K562 (cell line): Measurements from ENCODE around the gene ZNF598. TPM values are rescaled to one million over a fixed set of nuclear protein-coding genes. Genes with fewer than 3 reads are reported as not detected.

ENCODE experiments used
- ATAC-seq: fragments of 200-7000 bp; cut with Tn5 transposase; 3 replicates; pipeline ENCODE4 v1.9.1; 2020; ENCODE audit warnings: moderate library complexity
- BruUV-seq: library from RNA; stranded (reverse); fragments of 400-500 nt; replicated peaks from 2 replicates; lab custom pipeline; 2021; lab: Mats Ljungman, UMichigan
- CTCF ChIA-PET: fragments of 300-600 bp; formaldehyde crosslinking; extraction: SDS; loops from one replicate; lab custom pipeline; 2021; ENCODE audit warnings: low intra/inter-chr PET ratio; lab: Yijun Ruan, JAX
- POLR2A ChIA-PET: fragments of 300-600, 350-650 bp; sonication (Branson Sonifier 250); formaldehyde crosslinking; extraction: SDS; loops from one replicate; lab custom pipeline; 2021; ENCODE audit warnings: antibody characterized with exemption, inconsistent platforms; lab: Yijun Ruan, JAX
- DNase-seq, 4 experiments: peaks; one replicate each; pipeline versions ENCODE4 v3.0.0 to v3.0.0-alpha.2; 2011 to 2018; ENCODE audit warnings: low spot score in 3 of 4, mixed read lengths in 3 of 4; ENCODE audit errors: extremely low read depth in 1 of 4
- FAIRE-seq: peaks from 2 replicates; lab custom pipeline; 2011; peaks lifted over from hg19 to GRCh38; lab: Jason Lieb, UNC
- H2AFZ ChIP-seq: 2 replicates; pipeline ENCODE4 v1.6.0; 2011; ENCODE audit warnings: low read depth, low read length, control low read depth, inconsistent platforms
- H3K27ac ChIP-seq: fragments of 200-600 bp; 3 replicates; pipeline ENCODE4 v1.8.0; 2011; ENCODE audit warnings: low read depth, mild to moderate bottlenecking, control low read depth, inconsistent platforms, low read length, moderate library complexity, mixed read lengths; ENCODE audit errors: extremely low read depth
- H3K27me3 ChIP-seq, 2 experiments: fragments of 300-600 bp in 1 of 2; 2 replicates in 1 of 2; 3 replicates in 1 of 2; pipeline versions ENCODE4 v1.6.0 to v1.8.0; 2011; ENCODE audit warnings: inconsistent platforms in 2 of 2, low read length in 2 of 2, mild to moderate bottlenecking in 1 of 2, mixed read lengths in 1 of 2, moderate library complexity in 1 of 2; ENCODE audit not compliant: control insufficient read depth in 2 of 2, insufficient read depth in 2 of 2
- H3K36me3 ChIP-seq: fragments of 300-600 bp; 3 replicates; pipeline ENCODE4 v1.8.0; 2011; ENCODE audit warnings: mild to moderate bottlenecking, low read length, inconsistent platforms; ENCODE audit not compliant: control insufficient read depth, insufficient read depth
- H3K4me1 ChIP-seq, 2 experiments: fragments of 200-600 bp in 1 of 2; replicated peaks in 1 of 2; 2 replicates in 1 of 2; 3 replicates in 1 of 2; pipeline versions ENCODE4 v1.5.1 to v1.8.0; 2011; ENCODE audit warnings: inconsistent platforms in 2 of 2, low read length in 2 of 2, mild to moderate bottlenecking in 1 of 2, mixed read lengths in 1 of 2, moderate library complexity in 1 of 2; ENCODE audit not compliant: control insufficient read depth in 2 of 2, insufficient read depth in 2 of 2
- H3K4me2 ChIP-seq: 2 replicates; pipeline ENCODE4 v1.6.1; 2011; ENCODE audit warnings: low read length, control low read depth, inconsistent platforms, mixed read lengths; ENCODE audit not compliant: insufficient read depth
- H3K4me3 ChIP-seq: fragments of 200-600 bp; sonication (generic), shearing (Covaris generic); 2 replicates; pipeline ENCODE4 v1.5.1; 2016; ENCODE audit warnings: control low read depth, inconsistent platforms
- H3K79me2 ChIP-seq: fragments of 200-600 bp; 3 replicates; pipeline ENCODE4 v1.8.0; 2011; ENCODE audit warnings: low read length, inconsistent platforms; ENCODE audit not compliant: control insufficient read depth, insufficient read depth
- H3K9ac ChIP-seq, 2 experiments: 2 replicates each; pipeline versions ENCODE4 v1.6.0 to v1.6.1; 2011; ENCODE audit warnings: low read depth in 2 of 2, low read length in 2 of 2, control low read depth in 1 of 2, inconsistent platforms in 1 of 2, mild to moderate bottlenecking in 1 of 2, mixed read lengths in 1 of 2; ENCODE audit not compliant: insufficient read depth in 1 of 2
- H3K9me1 ChIP-seq: one replicate; pipeline ENCODE4 v1.6.0; 2011; ENCODE audit warnings: inconsistent platforms, mild to moderate bottlenecking, low read length, moderate library complexity; ENCODE audit not compliant: control insufficient read depth, insufficient read depth
- H3K9me3 ChIP-seq: replicated peaks from 2 replicates; pipeline ENCODE4 v1.5.1; 2011; ENCODE audit warnings: low read depth, low read length, inconsistent platforms; ENCODE audit not compliant: control insufficient read depth, insufficient read depth
- H4K20me1 ChIP-seq: replicated peaks from 2 replicates; pipeline ENCODE4 v1.6.1; 2011; ENCODE audit warnings: low read length, inconsistent platforms, mixed read lengths; ENCODE audit not compliant: control insufficient read depth, insufficient read depth
- BCOR ChIP-seq: fragments of 450-650 bp; IDR thresholded peaks from 2 replicates; pipeline ENCODE4 v1.6.1; 2016
- CTCF ChIP-seq, 3 experiments: IDR thresholded peaks in 2 of 3; conservative IDR thresholded peaks in 1 of 3; 2 replicates each; pipeline ENCODE4 v1.5.1; 2011 to 2012; ENCODE audit warnings: low read length in 3 of 3, mild to moderate bottlenecking in 3 of 3, control low read depth in 2 of 3, improper control_type of control experiment in 1 of 3, inconsistent platforms in 1 of 3, low read depth in 1 of 3, mixed read lengths in 1 of 3, moderate library complexity in 1 of 3; ENCODE audit not compliant: insufficient read depth in 2 of 3
- FOXK1 ChIP-seq: sonication (generic); formaldehyde crosslinking; IDR thresholded peaks from 2 replicates; pipeline ENCODE4 v1.8.0; 2022; ENCODE audit warnings: missing genetic modification reagents, mild to moderate bottlenecking, borderline replicate concordance
- HNRNPLL ChIP-seq: fragments of 200-400 bp; formaldehyde crosslinking; IDR thresholded peaks from 2 replicates; pipeline ENCODE4 v1.6.1; 2017; ENCODE audit warnings: low read length, low read depth, mild to moderate bottlenecking; ENCODE audit not compliant: poor library complexity, severe bottlenecking
- POLR2A ChIP-seq: fragments of 450-650 bp; conservative IDR thresholded peaks from 2 replicates; pipeline ENCODE4 v1.6.1; 2016
- POLR2B ChIP-seq: fragments of 450-650 bp; IDR thresholded peaks from 2 replicates; pipeline ENCODE4 v1.6.1; 2018; ENCODE audit warnings: low read depth; ENCODE audit not compliant: partially characterized antibody
- SAP30 ChIP-seq: fragments of 200-600 bp; sonication (generic); IDR thresholded peaks from 2 replicates; pipeline ENCODE4 v1.6.1; 2012; ENCODE audit warnings: borderline replicate concordance, low read depth, mild to moderate bottlenecking, moderate library complexity, low read length, control low read depth, inconsistent platforms; ENCODE audit not compliant: insufficient read depth, poor library complexity, severe bottlenecking
- SIN3B ChIP-seq: fragments of 450-650 bp; IDR thresholded peaks from 2 replicates; pipeline ENCODE4 v1.6.1; 2017; ENCODE audit warnings: low read depth, mild to moderate bottlenecking, moderate library complexity
- SMARCA5 ChIP-seq: fragments of 450-650 bp; IDR thresholded peaks from 2 replicates; pipeline ENCODE4 v1.6.1; 2016
- SP1 ChIP-seq: sonication (generic); formaldehyde crosslinking; IDR thresholded peaks from 2 replicates; pipeline ENCODE4 v1.8.1; 2022; ENCODE audit warnings: mild to moderate bottlenecking, missing genetic modification reagents
- SUPT5H ChIP-seq: fragments of 450-650 bp; IDR thresholded peaks from 2 replicates; pipeline ENCODE4 v1.6.1; 2016
- ZFP36 ChIP-seq: fragments of 150-350 bp; IDR thresholded peaks from 2 replicates; pipeline ENCODE4 v1.6.1; 2018; ENCODE audit warnings: low read length, low read depth; ENCODE audit not compliant: partially characterized antibody
- WGBS: fragments of 100-300 bp; shearing (Covaris generic); methylation state at CpG from one replicate; pipeline ENCODE4 v1.1.6; 2016; ENCODE audit warnings: low coverage, mixed read lengths; ENCODE audit not compliant: insufficient coverage; ENCODE audit errors: missing lambda C conversion rate; 5-methylcytosine and 5-hydroxymethylcytosine counted together
- in situ Hi-C: fragments of 300-500 bp; cut with MboI; formaldehyde crosslinking; loops from 4 replicates; pipeline ENCODE4 v1.15.0; 2018; ENCODE audit warnings: inconsistent platforms, mixed read lengths
- intact Hi-C: fragments of 100-400 bp; cut with micrococcal nuclease; formaldehyde crosslinking; loops from 2 replicates; pipeline ENCODE4 v1.14.2; 2022
- polyA plus RNA-seq, 8 experiments: library from polyadenylated mRNA; depleted of rRNA in 4 of 8; stranded (reverse) in 5 of 8; unstranded in 3 of 8; fragments of >200 nt; fragmentation: Nextera tagmentation in 2 of 8; fragmentation: Illumina TruSeq in 1 of 8; extraction: Ambion mirVana in 2 of 8; extraction: Trizol in 1 of 8; gene quantifications; 2 replicates each; pipeline versions ENCODE4 v1.2.1 to v1.2.3, GENCODE V29; 2011 to 2014; ENCODE audit warnings: inconsistent platforms in 1 of 8, missing spikeins in 1 of 8
- total RNA-seq, 7 experiments: library from RNA; depleted of rRNA in 6 of 7; stranded (reverse); fragments of >200 nt in 6 of 7; fragmentation: Illumina TruSeq in 2 of 7; extraction: Trizol in 2 of 7; gene quantifications; 2 replicates each; pipeline versions ENCODE4 v1.2.1 to v1.2.3, GENCODE V29; 2011 to 2021; ENCODE audit warnings: low replicate concordance in 1 of 7
- TF ChIP-seq, protein P1 (sequence below): fragments of 450-650 bp; IDR thresholded peaks from 2 replicates; pipeline ENCODE4 v1.6.1; 2016; ENCODE audit warnings: missing biosample characterization, missing genetic modification characterization
- TF ChIP-seq, protein P2 (sequence below), 2 experiments: fragments of 150-350 bp in 1 of 2; IDR thresholded peaks; 2 replicates each; pipeline ENCODE4 v1.6.1; 2012 to 2016; ENCODE audit warnings: low read depth in 2 of 2, low read length in 2 of 2, mild to moderate bottlenecking in 1 of 2, moderate library complexity in 1 of 2

ZNF598 gene
- total and polyA plus RNA-seq, 9 of the 15 experiments (the other 6 are each of a cell fraction or from before 2014, with no cell fraction given): 0.11 to 115 (median 29.6) TPM

DNA sequence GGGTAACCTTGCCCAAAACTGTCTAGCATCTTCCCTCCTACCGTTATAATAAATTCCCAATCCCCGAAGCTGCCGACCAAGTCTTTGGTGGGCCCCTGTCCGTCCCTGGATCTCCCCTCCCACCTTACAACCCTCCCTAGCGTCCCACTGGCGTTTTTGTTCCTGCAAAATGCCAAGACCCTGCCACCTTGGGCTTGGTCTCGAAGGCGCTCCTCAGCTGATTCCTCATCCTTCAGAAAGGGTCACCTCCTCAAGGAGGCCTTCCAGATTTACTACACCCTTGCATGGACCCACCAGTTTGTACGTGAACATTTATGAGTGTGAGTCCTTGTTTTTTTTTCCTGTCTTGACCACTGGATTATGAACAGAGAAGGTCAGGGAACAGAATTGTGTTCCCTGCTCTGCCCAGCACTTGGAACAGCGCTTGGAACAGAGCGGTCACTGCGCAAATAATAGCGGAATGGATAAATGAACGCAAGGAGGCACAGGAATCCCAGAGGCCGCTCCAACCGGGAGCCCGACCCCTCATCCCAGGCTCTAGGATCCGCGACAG lies 26.6 kb downstream of the ZNF598 start:
- Histone ChIP-seq H3K9me1 (no peaks in the 10 kb centered on the region), H3K4me1 (peaks cover 6 to 77% of the 10 kb centered on the region in 2 experiments; a peak in 4 of 5 replicates), H2AFZ (peak overlapping the region; percentile 88), H3K9ac (peak overlapping the region in 1 of 2 experiments; percentile 85; a peak in 2 of 4 replicates), H3K4me3 (peak overlapping the region; percentile 70), H3K36me3 (peaks cover 37% of the 10 kb centered on the region; the same call in 2 of the 3 replicates), H3K27me3 (no peaks in the 10 kb centered on the region), H4K20me1 (no peaks in the 10 kb centered on the region), H3K27ac (no peak overlapping the region), H3K79me2 (peaks cover 16% of the 10 kb centered on the region), H3K4me2 (peak overlapping the region; percentile 79), H3K9me3 (no peaks in the 10 kb centered on the region)
- FAIRE-seq (peak; percentile 63), DNase-seq (no peak), ATAC-seq (no peak)
- intact Hi-C loops (no loop called here), in situ Hi-C loops (no loop called here)
- no TSS peak for BruUV-seq
- ChIA-PET CTCF (no interaction called here), POLR2A (interaction anchor here (0.8 to 10.2 kb wide), 4 partner anchors 9 to 44 kb away, joined by 3 to 103 read pairs (median 10); partner anchors contain the start of genes RNF151, RPS2 and TBL3)
- WGBS: 15% methylated on average over 19 of the region's 19 CpGs
- TF ChIP-seq SIN3B (0 out of 2 replicates have a peak, but pooled peaks have one; percentile 6), SAP30 (peak; percentile 13), SP1 (CRISPR knock-in tag) (no peak), POLR2A (0 out of 2 replicates have a peak, but pooled peaks have one; percentile 43), HNRNPLL (no peak), FOXK1 (CRISPR knock-in tag) (0 out of 2 replicates have a peak, but pooled peaks have one; percentile 35), SMARCA5 (peak; percentile 36; the same call in 1 of the 2 replicates), ZFP36 (peak; percentile 90), CTCF (IDR thresholded peaks at IDR 0.05 in 2 of 3, conservative IDR thresholded peaks at IDR 0.05 in 1 of 3; ENCODE audit: insufficient read depth in 2 of 3, low read depth in 1 of 3, low read length in 3 of 3) (0 out of 6 replicates have a peak, but pooled peaks of 1 of the 3 experiments have one; percentile 38), SUPT5H (0 out of 2 replicates have a peak, but pooled peaks have one; percentile 9), POLR2B (no peak), BCOR (peak; percentile 21; the same call in 1 of the 2 replicates)
- TF ChIP-seq, protein P1, sequence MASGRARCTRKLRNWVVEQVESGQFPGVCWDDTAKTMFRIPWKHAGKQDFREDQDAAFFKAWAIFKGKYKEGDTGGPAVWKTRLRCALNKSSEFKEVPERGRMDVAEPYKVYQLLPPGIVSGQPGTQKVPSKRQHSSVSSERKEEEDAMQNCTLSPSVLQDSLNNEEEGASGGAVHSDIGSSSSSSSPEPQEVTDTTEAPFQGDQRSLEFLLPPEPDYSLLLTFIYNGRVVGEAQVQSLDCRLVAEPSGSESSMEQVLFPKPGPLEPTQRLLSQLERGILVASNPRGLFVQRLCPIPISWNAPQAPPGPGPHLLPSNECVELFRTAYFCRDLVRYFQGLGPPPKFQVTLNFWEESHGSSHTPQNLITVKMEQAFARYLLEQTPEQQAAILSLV (tag): no peak
- TF ChIP-seq, protein P2, sequence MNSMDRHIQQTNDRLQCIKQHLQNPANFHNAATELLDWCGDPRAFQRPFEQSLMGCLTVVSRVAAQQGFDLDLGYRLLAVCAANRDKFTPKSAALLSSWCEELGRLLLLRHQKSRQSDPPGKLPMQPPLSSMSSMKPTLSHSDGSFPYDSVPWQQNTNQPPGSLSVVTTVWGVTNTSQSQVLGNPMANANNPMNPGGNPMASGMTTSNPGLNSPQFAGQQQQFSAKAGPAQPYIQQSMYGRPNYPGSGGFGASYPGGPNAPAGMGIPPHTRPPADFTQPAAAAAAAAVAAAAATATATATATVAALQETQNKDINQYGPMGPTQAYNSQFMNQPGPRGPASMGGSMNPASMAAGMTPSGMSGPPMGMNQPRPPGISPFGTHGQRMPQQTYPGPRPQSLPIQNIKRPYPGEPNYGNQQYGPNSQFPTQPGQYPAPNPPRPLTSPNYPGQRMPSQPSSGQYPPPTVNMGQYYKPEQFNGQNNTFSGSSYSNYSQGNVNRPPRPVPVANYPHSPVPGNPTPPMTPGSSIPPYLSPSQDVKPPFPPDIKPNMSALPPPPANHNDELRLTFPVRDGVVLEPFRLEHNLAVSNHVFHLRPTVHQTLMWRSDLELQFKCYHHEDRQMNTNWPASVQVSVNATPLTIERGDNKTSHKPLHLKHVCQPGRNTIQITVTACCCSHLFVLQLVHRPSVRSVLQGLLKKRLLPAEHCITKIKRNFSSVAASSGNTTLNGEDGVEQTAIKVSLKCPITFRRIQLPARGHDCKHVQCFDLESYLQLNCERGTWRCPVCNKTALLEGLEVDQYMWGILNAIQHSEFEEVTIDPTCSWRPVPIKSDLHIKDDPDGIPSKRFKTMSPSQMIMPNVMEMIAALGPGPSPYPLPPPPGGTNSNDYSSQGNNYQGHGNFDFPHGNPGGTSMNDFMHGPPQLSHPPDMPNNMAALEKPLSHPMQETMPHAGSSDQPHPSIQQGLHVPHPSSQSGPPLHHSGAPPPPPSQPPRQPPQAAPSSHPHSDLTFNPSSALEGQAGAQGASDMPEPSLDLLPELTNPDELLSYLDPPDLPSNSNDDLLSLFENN (IDR thresholded peaks at IDR 0.05; ENCODE audit: low read depth in 2 of 2, low read length in 2 of 2): no peak
